OCI-LY7 (cell line): Measurements from ENCODE around the gene SCAMP2. TPM values are rescaled to one million over a fixed set of nuclear protein-coding genes. Genes with fewer than 3 reads are reported as not detected.

Experiments used
- BruUV-seq: library from RNA; stranded (reverse); fragments of 400-500 nt; replicated peaks from 2 replicates; lab custom pipeline; 2021; lab: Mats Ljungman, UMichigan
- CTCF ChIA-PET: fragments of 300-600 bp; sonication (Branson Sonifier 250); formaldehyde crosslinking; loops from one replicate; lab custom pipeline; 2022; ENCODE audit warnings: antibody characterized with exemption; ENCODE audit not compliant: unreplicated experiment; lab: Charles Lee
- POLR2A ChIA-PET: fragments of 300-600 bp; sonication (Branson Sonifier 250); formaldehyde crosslinking; loops from one replicate; lab custom pipeline; 2022; ENCODE audit warnings: antibody characterized with exemption; lab: Charles Lee
- DNase-seq: peaks from one replicate; pipeline ENCODE4 v3.0.0-alpha.2; 2015; ENCODE audit warnings: low spot score
- H2AFZ ChIP-seq: fragments of 200-600 bp; sonication (generic), shearing (Covaris generic); 2 replicates; pipeline ENCODE4 v1.6.1; 2014; ENCODE audit warnings: mild to moderate bottlenecking, antibody characterized with exemption, low read length, moderate library complexity
- H3K27ac ChIP-seq: fragments of 200-600 bp; sonication (generic); 2 replicates; pipeline ENCODE4 v1.5.1; 2014; ENCODE audit warnings: mixed run types, low read depth, mild to moderate bottlenecking, moderate library complexity, low read length, inconsistent platforms; ENCODE audit not compliant: poor library complexity, severe bottlenecking
- H3K36me3 ChIP-seq: fragments of 200-600 bp; sonication (generic); 2 replicates; pipeline ENCODE4 v1.6.1; 2014; ENCODE audit warnings: mild to moderate bottlenecking, antibody characterized with exemption, low read length, moderate library complexity, mixed read lengths; ENCODE audit not compliant: insufficient read depth
- H3K4me1 ChIP-seq: fragments of 200-600 bp; sonication (generic); 2 replicates; pipeline ENCODE4 v1.5.1; 2014; ENCODE audit warnings: mild to moderate bottlenecking, low read length; ENCODE audit not compliant: insufficient read depth, poor library complexity, severe bottlenecking
- H3K4me2 ChIP-seq: fragments of 200-600 bp; sonication (generic); 2 replicates; pipeline ENCODE4 v1.6.1; 2014; ENCODE audit warnings: mild to moderate bottlenecking, low read length
- H3K4me3 ChIP-seq: fragments of 200-600 bp; sonication (generic); 2 replicates; pipeline ENCODE4 v1.5.1; 2014; ENCODE audit warnings: mild to moderate bottlenecking, low read depth, low read length; ENCODE audit not compliant: poor library complexity, severe bottlenecking
- H3K79me2 ChIP-seq: fragments of 200-600 bp; sonication (generic); 2 replicates; pipeline ENCODE4 v1.6.1; 2016; ENCODE audit warnings: low read depth, mild to moderate bottlenecking, low read length, moderate library complexity, mixed read lengths; ENCODE audit not compliant: insufficient read depth
- H3K9me2 ChIP-seq: fragments of 200-600 bp; sonication (generic); 2 replicates; pipeline ENCODE4 v1.6.1; 2016; ENCODE audit warnings: mild to moderate bottlenecking, low read length, mixed read lengths; ENCODE audit not compliant: insufficient read depth
- H3K9me3 ChIP-seq: fragments of 200-600 bp; sonication (generic); 2 replicates; pipeline ENCODE4 v1.6.1; 2014; ENCODE audit warnings: mild to moderate bottlenecking, mixed run types, low read length, mixed read lengths
- H4K20me1 ChIP-seq: fragments of 200-600 bp; sonication (generic); 2 replicates; pipeline ENCODE4 v1.6.1; 2014; ENCODE audit warnings: mild to moderate bottlenecking, antibody characterized with exemption, low read length, moderate library complexity, mixed read lengths; ENCODE audit not compliant: insufficient read depth
- EZH2phosphoT487 ChIP-seq: fragments of 200-600 bp; sonication (generic); IDR thresholded peaks from 2 replicates; pipeline ENCODE4 v1.6.1; 2018; ENCODE audit warnings: low read depth, borderline replicate concordance, mild to moderate bottlenecking, mixed run types, antibody characterized with exemption, low read length, moderate library complexity, mixed read lengths
- intact Hi-C: fragments of 100-400 bp; cut with micrococcal nuclease; formaldehyde crosslinking; loops from one replicate; pipeline ENCODE4 v1.10.0; 2022; ENCODE audit not compliant: unreplicated experiment
- total RNA-seq, 2 experiments: library from RNA; depleted of rRNA in 1 of 2; stranded (reverse); fragments of >200 nt in 1 of 2; shearing (Covaris generic) in 1 of 2; gene quantifications; 2 replicates each; pipeline ENCODE4 v1.2.3, GENCODE V29; 2014 to 2022
- TF ChIP-seq, protein P1 (sequence below): fragments of 200-600 bp; sonication (generic); conservative IDR thresholded peaks from 2 replicates; pipeline ENCODE4 v1.5.1; 2014; ENCODE audit warnings: mild to moderate bottlenecking, antibody characterized with exemption, low read length, moderate library complexity, mixed read lengths

Gene SCAMP2
- total RNA-seq, 2 experiments from 2014 or later, result 24.6 to 55.2 TPM

DNA sequence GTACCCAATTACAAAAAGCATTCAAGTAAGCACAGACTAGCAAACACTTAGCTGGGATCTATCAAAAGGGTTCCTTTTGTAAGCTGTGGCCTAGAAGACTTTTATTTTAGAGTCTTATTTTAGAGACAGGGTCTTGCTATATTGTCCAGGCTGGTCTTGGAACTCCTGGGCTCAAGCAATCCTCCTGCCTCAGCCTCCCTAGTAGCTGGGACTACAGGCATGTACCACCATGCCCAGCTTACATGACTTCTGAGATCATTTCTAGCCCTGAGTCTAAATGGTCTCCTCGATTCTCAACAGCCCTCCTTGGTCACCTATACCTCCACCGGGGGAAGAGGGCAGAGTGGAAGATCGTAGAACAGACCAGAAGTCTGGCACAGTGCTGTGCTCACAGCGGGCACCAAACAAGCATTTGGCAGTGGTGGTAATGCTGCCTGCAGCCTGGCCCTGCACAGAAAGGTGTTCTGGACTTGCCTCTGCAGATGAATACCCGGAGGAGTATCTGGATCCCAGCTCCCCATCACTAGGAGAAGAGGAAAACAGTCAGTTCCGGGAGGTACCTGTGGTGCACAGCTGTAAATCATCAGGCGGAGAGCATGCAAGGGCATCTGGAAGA lies 31.1 kb upstream of the SCAMP2 start:
- H4K20me1 ChIP-seq, result no peaks in the 10 kb centered on the region
- ChIA-PET CTCF (no interaction called here), POLR2A (interaction anchor here (0.5 to 0.7 kb wide), 5 partner anchors 20 to 346 kb away, joined by 3 to 6 read pairs (median 4); no protein-coding TSS in a partner anchor)
- TF ChIP-seq, protein P1, sequence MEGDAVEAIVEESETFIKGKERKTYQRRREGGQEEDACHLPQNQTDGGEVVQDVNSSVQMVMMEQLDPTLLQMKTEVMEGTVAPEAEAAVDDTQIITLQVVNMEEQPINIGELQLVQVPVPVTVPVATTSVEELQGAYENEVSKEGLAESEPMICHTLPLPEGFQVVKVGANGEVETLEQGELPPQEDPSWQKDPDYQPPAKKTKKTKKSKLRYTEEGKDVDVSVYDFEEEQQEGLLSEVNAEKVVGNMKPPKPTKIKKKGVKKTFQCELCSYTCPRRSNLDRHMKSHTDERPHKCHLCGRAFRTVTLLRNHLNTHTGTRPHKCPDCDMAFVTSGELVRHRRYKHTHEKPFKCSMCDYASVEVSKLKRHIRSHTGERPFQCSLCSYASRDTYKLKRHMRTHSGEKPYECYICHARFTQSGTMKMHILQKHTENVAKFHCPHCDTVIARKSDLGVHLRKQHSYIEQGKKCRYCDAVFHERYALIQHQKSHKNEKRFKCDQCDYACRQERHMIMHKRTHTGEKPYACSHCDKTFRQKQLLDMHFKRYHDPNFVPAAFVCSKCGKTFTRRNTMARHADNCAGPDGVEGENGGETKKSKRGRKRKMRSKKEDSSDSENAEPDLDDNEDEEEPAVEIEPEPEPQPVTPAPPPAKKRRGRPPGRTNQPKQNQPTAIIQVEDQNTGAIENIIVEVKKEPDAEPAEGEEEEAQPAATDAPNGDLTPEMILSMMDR, result no peak
- no peak for TF ChIP-seq EZH2phosphoT487
- no peak for DNase-seq
- H3K9me3 ChIP-seq, result no peaks in the 10 kb centered on the region
- no peak overlapping the region for H3K27ac ChIP-seq
- H3K4me1 ChIP-seq, result peaks cover 48% of the 10 kb centered on the region
- no peak overlapping the region for H3K4me3 ChIP-seq
- no peaks in the 10 kb centered on the region for H3K9me2 ChIP-seq
- intact Hi-C loops, result loop anchor here (5.0 kb wide), 1 partner anchor 267 kb away; no protein-coding TSS in a partner anchor
- no peak overlapping the region for H2AFZ ChIP-seq
- H3K4me2 ChIP-seq, result no peak overlapping the region
- peaks cover 55% of the 10 kb centered on the region for H3K36me3 ChIP-seq
- H3K79me2 ChIP-seq, result peaks cover 7% of the 10 kb centered on the region; the same call in 1 of the 2 replicates
- BruUV-seq, result no TSS peak

DNA sequence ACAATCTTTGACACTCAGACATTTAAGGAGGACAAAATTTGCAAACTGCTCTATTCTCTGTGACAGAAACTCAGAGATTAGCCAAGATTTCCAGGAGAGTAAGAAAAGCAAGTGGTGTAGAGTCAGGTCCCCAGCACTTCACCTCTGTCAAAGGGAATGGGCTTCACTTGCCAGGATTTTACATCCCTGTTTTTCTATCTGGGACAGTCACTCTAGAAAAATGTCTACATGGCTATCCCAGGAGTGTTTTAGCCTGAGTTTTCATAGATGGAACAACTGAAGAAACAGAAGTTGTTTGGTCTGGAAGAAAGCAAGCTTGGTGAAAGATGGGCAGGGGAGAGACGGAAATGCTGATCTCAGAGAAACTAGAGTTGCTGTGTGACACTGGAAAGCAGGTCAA lies 30.5 kb upstream of the SCAMP2 start:
- Histone ChIP-seq H3K9me3 (no peaks in the 10 kb centered on the region), H4K20me1 (no peaks in the 10 kb centered on the region), H3K4me1 (peaks cover 48% of the 10 kb centered on the region), H2AFZ (no peak overlapping the region), H3K4me2 (no peak overlapping the region), H3K27ac (no peak overlapping the region), H3K79me2 (peaks cover 7% of the 10 kb centered on the region; the same call in 1 of the 2 replicates), H3K9me2 (no peaks in the 10 kb centered on the region), H3K36me3 (peaks cover 61% of the 10 kb centered on the region), H3K4me3 (no peak overlapping the region)
- ChIA-PET POLR2A (interaction anchor here (0.5 to 0.6 kb wide), 3 partner anchors 34 to 345 kb away, joined by 3 to 4 read pairs (median 4); no protein-coding TSS in a partner anchor), CTCF (no interaction called here)
- TF ChIP-seq EZH2phosphoT487, result no peak
- TF ChIP-seq, protein P1, result no peak
- no peak for DNase-seq
- no TSS peak for BruUV-seq
- intact Hi-C loops, result loop anchor here (5.0 kb wide), 1 partner anchor 266 kb away; no protein-coding TSS in a partner anchor
